GM18951 (cell line): ENCODE results near the gene SGSM1.

Source experiments
- POLR2A ChIP-seq: IDR thresholded peaks from 4 replicates; pipeline ENCODE4 v1.6.1; 2011; ENCODE audit warnings: mild to moderate bottlenecking; ENCODE audit not compliant: insufficient read length, insufficient read depth; ENCODE audit errors: extremely low read depth
- in situ Hi-C: fragments of 300-500 bp; cut with MboI; formaldehyde crosslinking; loops from one replicate; pipeline ENCODE4 v1.12.0; 2022; ENCODE audit warnings: low sequenced_read_pairs, mixed read lengths, inconsistent platforms; ENCODE audit not compliant: unreplicated experiment

The SGSM1 gene

GRCh38 chr22:24947881-24948280, 141.9 kb downstream of the SGSM1 start:
- no peak for TF ChIP-seq POLR2A
- in situ Hi-C loops: no loop called here

GRCh38 chr22:24948356-24949202, 142.6 kb downstream of the SGSM1 start:
- in situ Hi-C loops: no loop called here
- no peak for TF ChIP-seq POLR2A

- TF ChIP-seq POLR2A: no peak
These were observed 144.4 kb downstream of the SGSM1 start for GRCh38 chr22:24950272-24950902.

GRCh38 chr22:24951942-24952836, 146.2 kb downstream of the SGSM1 start, which contains the start of gene KIAA1671:
KIAA1671 (plus strand) TSS chr22:24952716; CDS start chr22:25028000, 75,284 bp downstream.
- no peak for TF ChIP-seq POLR2A
- in situ Hi-C loops: loop anchor here (10.0 kb wide), 1 partner anchor 93 kb away; no protein-coding TSS in a partner anchor

More at GRCh38 chr22:24950272-24950902, 144.4 kb downstream of the SGSM1 start:
- in situ Hi-C loops: loop anchor here (10.0 kb wide), 1 partner anchor 94 kb away; no protein-coding TSS in a partner anchor

GRCh38 chr22:24952837-24953383, 146.9 kb downstream of the SGSM1 start:
- in situ Hi-C loops: loop anchor here (10.0 kb wide), 1 partner anchor 92 kb away; no protein-coding TSS in a partner anchor
- TF ChIP-seq POLR2A: no peak

- in situ Hi-C loops: loop anchor here (10.0 kb wide), 1 partner anchor 91 kb away; no protein-coding TSS in a partner anchor
- TF ChIP-seq POLR2A: no peak
These were observed 147.5 kb downstream of the SGSM1 start for GRCh38 chr22:24953384-24954113.

GRCh38 chr22:24954114-24954463, 148.1 kb downstream of the SGSM1 start:
- in situ Hi-C loops: loop anchor here (10.0 kb wide), 1 partner anchor 91 kb away; no protein-coding TSS in a partner anchor
- no peak for TF ChIP-seq POLR2A

- in situ Hi-C loops: loop anchor here (10.0 kb wide), 1 partner anchor 90 kb away; no protein-coding TSS in a partner anchor
- no peak for TF ChIP-seq POLR2A
These were observed 148.8 kb downstream of the SGSM1 start for GRCh38 chr22:24954856-24955255.

GRCh38 chr22:24957043-24957442, 151.0 kb downstream of the SGSM1 start:
- TF ChIP-seq POLR2A: no peak
- in situ Hi-C loops: loop anchor here (10.0 kb wide), 1 partner anchor 88 kb away; no protein-coding TSS in a partner anchor

- in situ Hi-C loops: no loop called here
- no peak for TF ChIP-seq POLR2A
These were observed 155.3 kb downstream of the SGSM1 start for GRCh38 chr22:24961217-24961844.

- in situ Hi-C loops: no loop called here
These were observed 156.1 kb downstream of the SGSM1 start for GRCh38 chr22:24962094-24962493.

More at GRCh38 chr22:24962094-24962493, 156.1 kb downstream of the SGSM1 start:
- no peak for TF ChIP-seq POLR2A
